ENCODE results near the gene PGAP2. TPM values are rescaled to one million over a fixed set of nuclear protein-coding genes. Genes with fewer than 3 reads are reported as not detected.

Gene PGAP2
- total RNA-seq (2013; cell fraction: nucleolus; rRNA removed), result 33.0 and 36.2 TPM in 2 replicates
- 23.3 and 24.9 TPM in 2 replicates for total RNA-seq (2014; rRNA removed)
- total RNA-seq (2014; rRNA removed; fragmentation: Illumina TruSeq; extraction: Trizol), result 12.3 and 13.1 TPM in 2 replicates
- 26.4 and 27.7 TPM in 2 replicates for total RNA-seq (2021)
- polyA plus RNA-seq (2011; ENCODE audit: low read depth), result 21.2 TPM
- 16.6 and 34.5 TPM in 2 replicates for polyA plus RNA-seq (2011; rRNA removed)
- polyA plus RNA-seq (2011; cell fraction: cytosol; rRNA removed), result 39.5 and 49.8 TPM in 2 replicates
- 66.3 and 87.2 TPM in 2 replicates for polyA plus RNA-seq (2011; cell fraction: nucleus; rRNA removed)
- polyA plus RNA-seq (2012), result 32.0 and 34.8 TPM in 2 replicates
- 25.0 and 30.5 TPM in 2 replicates for polyA plus RNA-seq (2014; fragmentation: Illumina TruSeq; extraction: Trizol)
- 10 to 100 TPM; 25.4 to 37.4 TPM for polyA plus RNA-seq (2014; fragmentation: Nextera tagmentation; extraction: Ambion mirVana)
- 35.6 and 36.2 TPM in 2 replicates for polyA plus RNA-seq (2014; rRNA removed)
- 10 to 100 TPM; 33.4 to 37.2 TPM for polyA plus RNA-seq (2016; fragmentation: Nextera tagmentation; extraction: Ambion mirVana)
- polyA minus RNA-seq (2011; rRNA and poly(A)+ RNA removed), result 43.8 and 54.2 TPM in 2 replicates
- polyA minus RNA-seq (2011; cell fraction: cytosol; rRNA and poly(A)+ RNA removed), result 13.0 and 13.3 TPM in 2 replicates
- 11.4 and 12.9 TPM in 2 replicates for polyA minus RNA-seq (2011; cell fraction: nucleus; rRNA and poly(A)+ RNA removed)
- percentile 64 among the genes with signal in this experiment for Bru-seq, nascent RNA
- percentile 67 among the genes with signal in this experiment for BruChase-seq, experiment 1, labeled RNA remaining after a 6-hour chase
- percentile 61 among the genes with signal in this experiment for BruChase-seq, experiment 2, labeled RNA remaining after a 2-hour chase
- long read RNA-seq, experiment 1, partial matches to known transcripts, result 1 of 14 reads
- long read RNA-seq, experiment 1, other reads (novel, unspliced or antisense), result 10 of 14 reads
- long read RNA-seq, experiment 2, partial matches to known transcripts, result 1 of 5 reads
- long read RNA-seq, experiment 2, other reads (novel, unspliced or antisense), result 1 of 5 reads

GRCh38 chr11:3807909-3808860 is at the start of gene PGAP2:
Gene PGAP2 (plus strand): TSS chr11:3808560. CDS start chr11:3811260, 2,700 bp downstream.
- peak; percentile 89 for ATAC-seq
- no TSS peak for BruUV-seq (replicated peaks)
- Histone ChIP-seq H3K9ac (ENCODE audit: control insufficient read depth, insufficient read depth, low read length) (peak within 1 kb of the TSS; percentile 55; the same call in 1 of the 2 replicates), H3K27me3 (replicated peaks in 1 of 2; ENCODE audit: control insufficient read depth in 2 of 2, insufficient read depth in 2 of 2, low read length in 1 of 2) (no peaks in the 10 kb centered on the region), H4K20me1 (ENCODE audit: control insufficient read depth, insufficient read depth) (no peaks in the 10 kb centered on the region), H3K36me3 (ENCODE audit: control insufficient read depth in 2 of 2, insufficient read depth in 2 of 2, low read length in 1 of 2) (no peaks in the 10 kb centered on the region; a peak in 1 of 4 replicates), H3K4me2 (ENCODE audit: control insufficient read depth, insufficient read depth) (peak within 1 kb of the TSS; percentile 95), H3K79me2 (ENCODE audit: control insufficient read depth, insufficient read depth, low read length) (no peaks in the 10 kb centered on the region), H2AFZ (ENCODE audit: control insufficient read depth, low read depth, low read length) (peak within 1 kb of the TSS; percentile 95), H3K27ac (ENCODE audit: control insufficient read depth, insufficient read depth) (peak within 1 kb of the TSS; percentile 57), H3K4me3 (peak within 1 kb of the TSS; percentile 92), H3K4me1 (ENCODE audit: control insufficient read depth, insufficient read depth, low read length) (no peaks in the 10 kb centered on the region), H3K9me3 (replicated peaks; ENCODE audit: control insufficient read depth, insufficient read depth, low read length) (no peaks in the 10 kb centered on the region)
- ChIA-PET SMC1A (ENCODE audit: uncharacterized antibody, unreplicated experiment) (interaction anchor here (0.6 to 4.1 kb wide), 36 partner anchors 10 to 333 kb away, joined by 3 to 33 read pairs (median 4); partner anchors contain the start of genes NUP98, RHOG and STIM1), POLR2A (interaction anchor here (0.6 to 1.9 kb wide), 9 partner anchors 9 to 264 kb away, joined by 3 to 9 read pairs (median 3); partner anchors contain the start of genes NUP98 and RHOG), CTCF (interaction anchor here (0.5 to 4.5 kb wide), 57 partner anchors 8 to 332 kb away, joined by 3 to 44 read pairs (median 4); partner anchors contain the start of genes NUP98, RHOG and STIM1), RAD21 (ENCODE audit: unreplicated experiment) (interaction anchor here (0.6 to 4.4 kb wide), 26 partner anchors 9 to 302 kb away, joined by 3 to 25 read pairs (median 4); partner anchors contain the start of genes NUP98, RHOG and STIM1)
- 3% methylated on average over 37 of the region's 55 CpGs for WGBS (ENCODE audit: insufficient coverage, insufficient replicate concordance, low lambda C conversion rate, missing lambda C conversion rate)
- in situ Hi-C loops (cut with MboI) (no loop called here), intact Hi-C loops (cut with micrococcal nuclease; ENCODE audit: unreplicated experiment) (no loop called here)
- FAIRE-seq, result peak; percentile 93
- DNase-seq (ENCODE audit: low read depth, low spot score), result no peak
- TF ChIP-seq CTCF (IDR thresholded peaks at IDR 0.05 in 2 of 3, conservative IDR thresholded peaks at IDR 0.05 in 1 of 3; ENCODE audit: control insufficient read depth in 2 of 3, extremely low read depth in 1 of 3, insufficient read depth in 1 of 3, low read depth in 3 of 3, low read length in 3 of 3) (peak; percentile 71 to 75 (median 73)), IKZF1 (conservative IDR thresholded peaks at IDR 0.05) (peak; percentile 42; the same call in 1 of the 2 replicates), YY1 (IDR thresholded peaks at IDR 0.05; ENCODE audit: low read depth, low read length) (0 out of 2 replicates have a peak, but pooled peaks have one; percentile 11), REST (IDR thresholded peaks at IDR 0.05; ENCODE audit: low read depth, low read length) (no peak), SMARCA5 (IDR thresholded peaks at IDR 0.05) (no peak; the same call in 1 of the 2 replicates), SMC3 (IDR thresholded peaks at IDR 0.05; ENCODE audit: borderline replicate concordance, low read length) (peak; percentile 50; the same call in 1 of the 2 replicates), DPF2 (IDR thresholded peaks at IDR 0.05) (0 out of 2 replicates have a peak, but pooled peaks have one; percentile 7), TCF12 (IDR thresholded peaks at IDR 0.05; ENCODE audit: low read depth, low read length) (no peak), CBFB (IDR thresholded peaks at IDR 0.05; ENCODE audit: low read depth) (no peak), NBN (IDR thresholded peaks at IDR 0.05) (peak; percentile 44; the same call in 1 of the 2 replicates), RAD21 (IDR thresholded peaks at IDR 0.05; ENCODE audit: insufficient read depth, low read depth, low read length) (peak; percentile 62), KLF5 (IDR thresholded peaks at IDR 0.05; ENCODE audit: partially characterized antibody) (no peak), CREB1 (IDR thresholded peaks at IDR 0.05; ENCODE audit: low read depth) (peak; percentile 51; the same call in 1 of the 2 replicates)

Measured in GM12878 (cell line).